SU-DHL-6 (cell line): ENCODE results near the gene DCAKD.

ENCODE experiments used
- H2AFZ ChIP-seq: fragments of 200-600 bp; sonication (generic); 2 replicates; pipeline ENCODE4 v1.6.1; 2014; ENCODE audit warnings: low read depth, mild to moderate bottlenecking, moderate library complexity, mixed read lengths, antibody characterized with exemption, low read length; ENCODE audit not compliant: severe bottlenecking
- H3F3A ChIP-seq: fragments of 200-600 bp; shearing (Covaris generic); 2 replicates; pipeline ENCODE4 v1.6.0; 2016; ENCODE audit warnings: antibody characterized with exemption, mild to moderate bottlenecking; ENCODE audit not compliant: insufficient read depth
- H3K27ac ChIP-seq: fragments of 200-600 bp; sonication (generic); 2 replicates; pipeline ENCODE4 v1.5.1; 2016; ENCODE audit warnings: low read depth, mild to moderate bottlenecking, low read length, moderate library complexity, mixed read lengths
- H3K27me3 ChIP-seq: fragments of 200-600 bp; sonication (generic), shearing (Covaris generic); 2 replicates; pipeline ENCODE4 v1.6.0; 2014; ENCODE audit warnings: mild to moderate bottlenecking, low read length
- H3K36me3 ChIP-seq: fragments of 200-600 bp; sonication (generic); 2 replicates; pipeline ENCODE4 v1.6.1; 2014; ENCODE audit warnings: mild to moderate bottlenecking, low read length, mixed read lengths
- H3K4me2 ChIP-seq: fragments of 300-600, 200-600 bp; shearing (Covaris generic), sonication (generic); 2 replicates; pipeline ENCODE4 v1.6.0; 2014; ENCODE audit warnings: low read length, low read depth, mild to moderate bottlenecking; ENCODE audit not compliant: poor library complexity, severe bottlenecking
- H3K4me3 ChIP-seq: fragments of 200-600 bp; sonication (generic); 2 replicates; pipeline ENCODE4 v1.5.1; 2014; ENCODE audit warnings: antibody characterized with exemption, low read length, mild to moderate bottlenecking, mixed read lengths; ENCODE audit not compliant: insufficient read depth, poor library complexity, severe bottlenecking
- H3K79me2 ChIP-seq: fragments of 200-600 bp; sonication (generic); 2 replicates; pipeline ENCODE4 v1.6.1; 2014; ENCODE audit warnings: mild to moderate bottlenecking, low read length, moderate library complexity; ENCODE audit not compliant: insufficient read depth
- H3K9ac ChIP-seq: fragments of 200-600 bp; sonication (generic); 2 replicates; pipeline ENCODE4 v1.7.0; 2014; ENCODE audit warnings: mild to moderate bottlenecking, low read length
- H3K9me2 ChIP-seq: fragments of 200-600 bp; sonication (generic); replicated peaks from 2 replicates; pipeline ENCODE4 v1.6.1; 2014; ENCODE audit warnings: low read length; ENCODE audit not compliant: insufficient read depth
- H3K9me3 ChIP-seq: fragments of 200-600 bp; sonication (generic); 2 replicates; pipeline ENCODE4 v1.6.1; 2014; ENCODE audit warnings: low read length, mixed read lengths; ENCODE audit not compliant: insufficient read depth
- H4K20me1 ChIP-seq: fragments of 200-600 bp; sonication (generic); 2 replicates; pipeline ENCODE4 v1.6.1; 2014; ENCODE audit warnings: low read depth, mild to moderate bottlenecking, antibody characterized with exemption, low read length, moderate library complexity, mixed read lengths
- CTCF ChIP-seq: fragments of 200-600 bp; sonication (generic); IDR thresholded peaks from one replicate; pipeline ENCODE4 v1.5.1; 2017; ENCODE audit warnings: antibody characterized with exemption, mild to moderate bottlenecking, low read length, moderate library complexity; ENCODE audit not compliant: insufficient read depth, poor library complexity, severe bottlenecking
- EZH2phosphoT487 ChIP-seq: fragments of 200-600 bp; sonication (generic), shearing (Covaris generic); conservative IDR thresholded peaks from 2 replicates; pipeline ENCODE4 v1.6.1; 2018; ENCODE audit warnings: mild to moderate bottlenecking, antibody characterized with exemption, low read length, moderate library complexity, mixed read lengths

Gene DCAKD

DNA sequence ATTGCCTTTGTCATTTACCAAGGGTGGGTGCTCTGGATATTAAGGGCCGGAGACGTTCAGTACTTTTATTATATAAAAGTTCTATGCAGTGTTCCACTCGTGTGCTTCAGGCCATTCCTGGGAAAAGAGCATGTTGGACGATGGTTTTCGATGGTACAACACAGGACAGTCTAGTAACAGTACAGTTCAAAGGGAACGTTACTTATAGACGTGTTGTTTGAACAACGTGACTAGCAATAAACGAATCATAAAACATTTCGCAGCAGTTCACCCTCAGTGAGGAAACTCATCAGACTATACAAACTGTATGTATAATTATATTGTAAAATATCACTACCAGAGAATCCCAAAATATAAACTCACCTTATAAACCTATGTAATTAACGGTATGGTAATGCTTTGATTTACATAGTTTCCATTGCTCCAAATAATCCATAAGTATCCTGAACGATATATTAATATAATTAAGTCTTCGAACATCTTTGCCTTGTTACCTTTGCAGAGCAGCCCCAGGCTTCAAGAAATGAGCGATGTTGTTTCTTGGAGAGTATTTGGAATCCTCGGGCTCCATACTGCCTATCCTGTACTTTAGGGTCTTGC lies 10.3 kb upstream of the DCAKD start:
- H3K79me2 ChIP-seq: peaks cover 70% of the 10 kb centered on the region
- no peaks in the 10 kb centered on the region for H3K36me3 ChIP-seq
- H3K9me2 ChIP-seq: no peaks in the 10 kb centered on the region
- H3K9me3 ChIP-seq: no peaks in the 10 kb centered on the region
- H4K20me1 ChIP-seq: peaks cover 3% of the 10 kb centered on the region; the same call in 1 of the 2 replicates
- H3K4me3 ChIP-seq: peak overlapping the region; percentile 90
- peak overlapping the region; percentile 71 for H3K27ac ChIP-seq
- TF ChIP-seq EZH2phosphoT487: no peak
- no peak for TF ChIP-seq CTCF
- no peaks in the 10 kb centered on the region for H3F3A ChIP-seq
- H3K27me3 ChIP-seq: no peaks in the 10 kb centered on the region
- peak overlapping the region; percentile 50 for H2AFZ ChIP-seq
- peak overlapping the region; percentile 96 for H3K9ac ChIP-seq
- H3K4me2 ChIP-seq: peak overlapping the region; percentile 99

- H2AFZ ChIP-seq: peak within 1 kb of the TSS; percentile 72
- H3K9me3 ChIP-seq: no peaks in the 10 kb centered on the region
- peak within 1 kb of the TSS; percentile 71 for H3K27ac ChIP-seq
- H4K20me1 ChIP-seq: peaks cover 3% of the 10 kb centered on the region; the same call in 1 of the 2 replicates
- H3K79me2 ChIP-seq: peaks cover 63% of the 10 kb centered on the region
- no peaks in the 10 kb centered on the region for H3K9me2 ChIP-seq
- H3K4me2 ChIP-seq: peak within 1 kb of the TSS; percentile 99
- peak within 1 kb of the TSS; percentile 100 for H3K4me3 ChIP-seq
- no peaks in the 10 kb centered on the region for H3K27me3 ChIP-seq
- H3K9ac ChIP-seq: peak within 1 kb of the TSS; percentile 96
- TF ChIP-seq EZH2phosphoT487 (no peak), CTCF (no peak)
- H3K36me3 ChIP-seq: no peaks in the 10 kb centered on the region
- no peaks in the 10 kb centered on the region for H3F3A ChIP-seq
Measured at GRCh38 chr17:45060797-45061605, 9.6 kb upstream of the DCAKD start, which contains the start of gene NMT1. Gene NMT1 (plus strand): TSS chr17:45061317. CDS start chr17:45061330, 13 bp downstream.

DNA sequence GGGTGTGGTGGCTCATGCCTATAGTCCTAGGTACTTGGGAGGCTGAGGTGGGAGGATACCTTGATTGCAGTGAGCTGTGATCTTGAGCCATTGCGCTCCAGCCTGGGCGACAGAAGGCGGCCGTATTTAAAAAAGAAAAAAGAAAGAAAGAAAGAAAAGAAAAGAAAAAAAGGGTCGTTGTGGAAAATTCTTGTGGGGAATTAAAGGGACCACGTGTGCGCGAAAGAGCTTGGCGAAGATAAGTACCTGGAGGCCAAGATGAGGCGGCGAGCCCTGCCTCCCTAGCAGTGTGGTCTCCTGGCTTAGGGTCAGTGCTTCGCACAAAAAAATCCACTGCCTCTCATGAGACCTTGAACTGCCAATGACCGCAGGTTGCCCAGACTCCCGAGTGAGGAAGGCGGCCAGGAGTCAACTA lies 9.0 kb upstream of the DCAKD start:
- Histone ChIP-seq H3K9me2 (no peaks in the 10 kb centered on the region), H3K27me3 (no peaks in the 10 kb centered on the region)

More for the DNA sequence above, 9.0 kb upstream of the DCAKD start:
- Histone ChIP-seq H4K20me1 (peaks cover 3% of the 10 kb centered on the region; the same call in 1 of the 2 replicates), H3K9me3 (no peaks in the 10 kb centered on the region), H3K4me3 (peak overlapping the region; percentile 100), H3K36me3 (no peaks in the 10 kb centered on the region), H3K79me2 (peaks cover 57% of the 10 kb centered on the region), H3K4me2 (peak overlapping the region; percentile 73), H2AFZ (peak overlapping the region; percentile 72), H3F3A (no peaks in the 10 kb centered on the region), H3K9ac (peak overlapping the region; percentile 96), H3K27ac (peak overlapping the region; percentile 70)
- TF ChIP-seq EZH2phosphoT487: no peak
- no peak for TF ChIP-seq CTCF
